Liver (tissue), 3 donors: Measurements from ENCODE around the gene KCNC2.

Source experiments
- ATF3 ChIP-seq: IDR thresholded peaks from 2 replicates; pipeline ENCODE4 v1.6.1; 2016; ENCODE audit warnings: antibody characterized with exemption
- CTCF ChIP-seq: fragments of 150-350 bp; IDR thresholded peaks from 2 replicates; pipeline ENCODE4 v1.5.1; 2017; ENCODE audit warnings: improper control_type of control experiment, low read depth, low read length; ENCODE audit not compliant: missing input control
- EGR1 ChIP-seq, 2 donors: IDR thresholded peaks; 2 replicates each; pipeline ENCODE4 v1.6.1; 2016 to 2018; ENCODE audit warnings: antibody characterized with exemption in 2 of 2, low read depth in 2 of 2
- GABPA ChIP-seq, 2 donors: IDR thresholded peaks in 1 of 2; conservative IDR thresholded peaks in 1 of 2; 2 replicates each; pipeline ENCODE4 v1.6.1; 2016; ENCODE audit warnings: antibody characterized with exemption in 2 of 2, mild to moderate bottlenecking in 1 of 2, moderate library complexity in 1 of 2
- HNF4A ChIP-seq, 2 donors: conservative IDR thresholded peaks; 2 replicates each; pipeline ENCODE4 v1.6.1; 2016; ENCODE audit warnings: antibody characterized with exemption in 2 of 2, mild to moderate bottlenecking in 2 of 2
- HNF4G ChIP-seq: IDR thresholded peaks from 2 replicates; pipeline ENCODE4 v1.6.1; 2016; ENCODE audit warnings: antibody characterized with exemption
- JUND ChIP-seq, 2 donors: IDR thresholded peaks; 2 replicates each; pipeline ENCODE4 v1.6.1; 2016; ENCODE audit warnings: antibody characterized with exemption in 2 of 2
- MAX ChIP-seq: IDR thresholded peaks from 2 replicates; pipeline ENCODE4 v1.6.1; 2016; ENCODE audit warnings: antibody characterized with exemption
- RAD21 ChIP-seq, 2 donors: IDR thresholded peaks; 2 replicates each; pipeline ENCODE4 v1.6.1; 2016; ENCODE audit warnings: antibody characterized with exemption in 2 of 2, mild to moderate bottlenecking in 2 of 2
- REST ChIP-seq: IDR thresholded peaks from 2 replicates; pipeline ENCODE4 v1.6.1; 2016; ENCODE audit warnings: antibody characterized with exemption, mild to moderate bottlenecking
- RXRA ChIP-seq, 2 donors: IDR thresholded peaks; 2 replicates each; pipeline ENCODE4 v1.6.1; 2017 to 2018; ENCODE audit warnings: antibody characterized with exemption in 2 of 2, mild to moderate bottlenecking in 1 of 2
- SP1 ChIP-seq: IDR thresholded peaks from 2 replicates; pipeline ENCODE4 v1.6.1; 2018; ENCODE audit warnings: antibody characterized with exemption, mild to moderate bottlenecking
- TAF1 ChIP-seq: conservative IDR thresholded peaks from 2 replicates; pipeline ENCODE4 v1.6.1; 2016; ENCODE audit warnings: antibody characterized with exemption, mild to moderate bottlenecking
- ZBTB33 ChIP-seq: IDR thresholded peaks from 2 replicates; pipeline ENCODE4 v1.6.1; 2016; ENCODE audit warnings: antibody characterized with exemption
- donor health status: healthy.
- donor health status: healthy.

- TF ChIP-seq ATF3 (no peak), CTCF (no peak), REST (no peak), EGR1 (IDR thresholded peaks at IDR 0.05; ENCODE audit: low read depth in 2 of 2) (no peak), HNF4G (no peak), TAF1 (no peak), MAX (no peak), RAD21 (IDR thresholded peaks at IDR 0.05) (no peak), JUND (IDR thresholded peaks at IDR 0.05) (no peak), RXRA (IDR thresholded peaks at IDR 0.05) (no peak), GABPA (IDR thresholded peaks at IDR 0.05 in 1 of 2, conservative IDR thresholded peaks at IDR 0.05 in 1 of 2) (no peak), SP1 (no peak), HNF4A (conservative IDR thresholded peaks at IDR 0.05) (no peak), ZBTB33 (no peak)
Measured at GRCh38 chr12:75184516-75184915, 25.1 kb downstream of the KCNC2 start.
